GM12878 (cell line): ENCODE data around the gene ANKRD13A. TPM values are rescaled to one million over a fixed set of nuclear protein-coding genes. Genes with fewer than 3 reads are reported as not detected.

Experiments
- ATAC-seq: fragments of 200-7000 bp; cut with Tn5 transposase; 3 replicates; pipeline ENCODE4 v1.9.1; 2020; ENCODE audit warnings: mild to moderate bottlenecking, moderate library complexity
- BruUV-seq: library from RNA; stranded (reverse); fragments of 400-500 nt; replicated peaks from 2 replicates; lab custom pipeline; 2021; lab: Mats Ljungman, UMichigan
- CTCF ChIA-PET: fragments of 300-600 bp; sonication (Branson Sonifier 250); formaldehyde crosslinking; extraction: SDS; loops from one replicate; lab custom pipeline; 2021; ENCODE audit warnings: inconsistent platforms; lab: Yijun Ruan, JAX
- POLR2A ChIA-PET: fragments of 350-600 bp; formaldehyde crosslinking; extraction: SDS; loops from one replicate; lab custom pipeline; 2021; ENCODE audit warnings: inconsistent platforms; lab: Charles Lee
- RAD21 ChIA-PET: fragments of 300-600 bp; sonication (Branson Sonifier 250); formaldehyde crosslinking; loops from one replicate; lab custom pipeline; 2023; ENCODE audit warnings: antibody characterized with exemption; ENCODE audit not compliant: unreplicated experiment; lab: Charles Lee
- SMC1A ChIA-PET: fragments of 300-600 bp; sonication (Branson Sonifier 250); formaldehyde crosslinking; loops from one replicate; lab custom pipeline; 2023; ENCODE audit not compliant: unreplicated experiment, uncharacterized antibody; lab: Charles Lee
- DNase-seq: peaks from one replicate; pipeline ENCODE4 v3.0.0-alpha.2; 2011; ENCODE audit warnings: low read depth, low spot score
- FAIRE-seq: peaks from 3 replicates; lab custom pipeline; 2011; peaks lifted over from hg19 to GRCh38; lab: Jason Lieb, UNC
- H2AFZ ChIP-seq: 2 replicates; pipeline ENCODE4 v1.6.0; 2011; ENCODE audit warnings: low read depth, low read length, control low read depth; ENCODE audit not compliant: control insufficient read depth
- H3K27ac ChIP-seq: 2 replicates; pipeline ENCODE4 v1.5.1; 2011; ENCODE audit warnings: control low read depth; ENCODE audit not compliant: control insufficient read depth, insufficient read depth
- H3K27me3 ChIP-seq, 2 experiments: replicated peaks in 1 of 2; 2 replicates each; pipeline versions ENCODE4 v1.6.0 to v1.6.1; 2011; ENCODE audit warnings: low read length in 1 of 2; ENCODE audit not compliant: control insufficient read depth in 2 of 2, insufficient read depth in 2 of 2
- H3K36me3 ChIP-seq, 2 experiments: 2 replicates each; pipeline ENCODE4 v1.5.1; 2011; ENCODE audit warnings: low read length in 1 of 2; ENCODE audit not compliant: control insufficient read depth in 2 of 2, insufficient read depth in 2 of 2
- H3K4me1 ChIP-seq: 2 replicates; pipeline ENCODE4 v1.6.1; 2011; ENCODE audit warnings: mild to moderate bottlenecking, low read length, moderate library complexity, mixed read lengths; ENCODE audit not compliant: control insufficient read depth, insufficient read depth
- H3K4me2 ChIP-seq: 2 replicates; pipeline ENCODE4 v1.6.0; 2011; ENCODE audit warnings: control low read depth; ENCODE audit not compliant: control insufficient read depth, insufficient read depth
- H3K4me3 ChIP-seq: fragments of 200-600 bp; sonication (generic); 2 replicates; pipeline ENCODE4 v1.5.1; 2016
- H3K79me2 ChIP-seq: 2 replicates; pipeline ENCODE4 v1.6.0; 2011; ENCODE audit warnings: low read length; ENCODE audit not compliant: control insufficient read depth, insufficient read depth
- H3K9ac ChIP-seq: 2 replicates; pipeline ENCODE4 v1.8.0; 2011; ENCODE audit warnings: low read length, control low read depth, mixed read lengths; ENCODE audit not compliant: control insufficient read depth, insufficient read depth
- H3K9me3 ChIP-seq: replicated peaks from 3 replicates; pipeline ENCODE4 v1.5.1; 2011; ENCODE audit warnings: mild to moderate bottlenecking, low read length; ENCODE audit not compliant: control insufficient read depth, insufficient read depth
- H4K20me1 ChIP-seq: 2 replicates; pipeline ENCODE4 v1.6.0; 2011; ENCODE audit not compliant: control insufficient read depth, insufficient read depth
- BACH1 ChIP-seq: fragments of 450-650 bp; IDR thresholded peaks from 2 replicates; pipeline ENCODE4 v1.6.1; 2017; ENCODE audit warnings: mild to moderate bottlenecking, borderline replicate concordance
- E2F4 ChIP-seq: IDR thresholded peaks from 2 replicates; pipeline ENCODE4 v1.6.1; 2012; ENCODE audit warnings: low read depth, low read length, improper control_type of control experiment
- E2F8 ChIP-seq: fragments of 450-650 bp; IDR thresholded peaks from 2 replicates; pipeline ENCODE4 v1.6.1; 2018; ENCODE audit warnings: mild to moderate bottlenecking, low read depth, moderate library complexity; ENCODE audit not compliant: partially characterized antibody
- EZH2 ChIP-seq: IDR thresholded peaks from 2 replicates; pipeline ENCODE4 v1.6.1; 2012; ENCODE audit warnings: low read depth, mild to moderate bottlenecking, control low read depth, inconsistent platforms, low read length, borderline replicate concordance; ENCODE audit not compliant: control insufficient read depth
- IKZF1 ChIP-seq: fragments of 450-650 bp; conservative IDR thresholded peaks from 2 replicates; pipeline ENCODE4 v1.6.1; 2017; ENCODE audit warnings: antibody characterized with exemption, mild to moderate bottlenecking
- IRF5 ChIP-seq: fragments of 450-650 bp; IDR thresholded peaks from 2 replicates; pipeline ENCODE4 v1.6.1; 2017; ENCODE audit warnings: borderline replicate concordance
- NFIC ChIP-seq: IDR thresholded peaks from 2 replicates; pipeline ENCODE4 v1.6.1; 2012; ENCODE audit warnings: low read depth, mild to moderate bottlenecking, inconsistent platforms, low read length, moderate library complexity
- NFYA ChIP-seq: IDR thresholded peaks from 2 replicates; pipeline ENCODE4 v1.6.1; 2011; ENCODE audit warnings: low read depth, mild to moderate bottlenecking, low read length, improper control_type of control experiment, borderline replicate concordance
- PBX3 ChIP-seq: IDR thresholded peaks from 2 replicates; pipeline ENCODE4 v1.6.1; 2011; ENCODE audit warnings: mild to moderate bottlenecking, low read depth, low read length, moderate library complexity; ENCODE audit not compliant: insufficient replicate concordance
- POU2F2 ChIP-seq: IDR thresholded peaks from 3 replicates; pipeline ENCODE4 v1.6.1; 2011; ENCODE audit warnings: low read depth, mild to moderate bottlenecking, low read length, borderline replicate concordance
- RAD21 ChIP-seq: IDR thresholded peaks from 2 replicates; pipeline ENCODE4 v1.6.1; 2011; ENCODE audit warnings: mild to moderate bottlenecking, low read depth, low read length, moderate library complexity; ENCODE audit not compliant: insufficient read depth
- RELA ChIP-seq: fragments of 450-650 bp; IDR thresholded peaks from 2 replicates; pipeline ENCODE4 v1.8.0; 2014; ENCODE audit warnings: borderline replicate concordance; ENCODE audit not compliant: partially characterized antibody
- RFX5 ChIP-seq: IDR thresholded peaks from 2 replicates; pipeline ENCODE4 v1.6.1; 2011; ENCODE audit warnings: low read depth, low read length, improper control_type of control experiment
- SMAD5 ChIP-seq: IDR thresholded peaks from 2 replicates; pipeline ENCODE4 v1.6.1; 2016; ENCODE audit warnings: antibody characterized with exemption, low read depth
- SMC3 ChIP-seq: IDR thresholded peaks from 2 replicates; pipeline ENCODE4 v1.6.1; 2011; ENCODE audit warnings: low read length, improper control_type of control experiment, borderline replicate concordance
- WGBS: methylation state at CpG from one replicate; pipeline ENCODE4 v1.1.6; 2016; ENCODE audit warnings: low lambda C conversion rate; ENCODE audit not compliant: insufficient replicate concordance, insufficient coverage; ENCODE audit errors: missing lambda C conversion rate; 5-methylcytosine and 5-hydroxymethylcytosine counted together
- in situ Hi-C: fragments of 300-500 bp; cut with MboI; formaldehyde crosslinking; loops from 9 replicates; pipeline ENCODE4 v1.14.3; 2018; ENCODE audit warnings: mixed read lengths
- intact Hi-C: fragments of 100-400 bp; cut with micrococcal nuclease; formaldehyde crosslinking; loops from one replicate; pipeline ENCODE4 v1.14.2; 2022; ENCODE audit not compliant: unreplicated experiment
- polyA plus RNA-seq, 11 experiments: library from polyadenylated mRNA; depleted of rRNA in 4 of 11; unstranded in 6 of 11; stranded (reverse) in 5 of 11; fragments of >200 nt; fragmentation: Nextera tagmentation in 4 of 11; fragmentation: Illumina TruSeq in 1 of 11; extraction: Ambion mirVana in 4 of 11; extraction: Trizol in 1 of 11; gene quantifications; 1 replicate in 1 of 11; 2 replicates in 10 of 11; pipeline versions ENCODE4 v1.2.1 to v1.2.3, GENCODE V29; 2011 to 2016; ENCODE audit warnings: inconsistent platforms in 2 of 11, missing spikeins in 2 of 11, low read depth in 1 of 11
- total RNA-seq, 4 experiments: library from RNA; depleted of rRNA in 3 of 4; stranded (reverse); fragments of >200 nt in 3 of 4; fragmentation: Illumina TruSeq in 1 of 4; extraction: Trizol in 1 of 4; gene quantifications; 2 replicates each; pipeline versions ENCODE4 v1.2.1 to v1.2.3, GENCODE V29; 2013 to 2021

Gene ANKRD13A
- total and polyA plus RNA-seq, 10 of the 15 experiments (the other 5 are each of a cell fraction or from before 2014, with no cell fraction given) = 10.2 to 93.4 (median 76.5) TPM

- no peak overlapping the region for H3K9ac ChIP-seq
- RAD21 ChIA-PET = no interaction called here
- FAIRE-seq = no peak
- in situ Hi-C loops (no loop called here), intact Hi-C loops (no loop called here)
- no peaks in the 10 kb centered on the region for H4K20me1 ChIP-seq
- TF ChIP-seq E2F4 (no peak), BACH1 (no peak), NFYA (no peak), NFIC (no peak), RAD21 (no peak), PBX3 (no peak), IRF5 (no peak), SMC3 (no peak), E2F8 (no peak), EZH2 (no peak), RELA (no peak), SMAD5 (no peak), POU2F2 (no peak), RFX5 (no peak), IKZF1 (no peak)
- ATAC-seq = no peak
- DNase-seq = no peak
- H3K27ac ChIP-seq = no peak overlapping the region
- no peak overlapping the region for H3K4me2 ChIP-seq
- H3K4me3 ChIP-seq = no peak overlapping the region
- peaks cover 21% of the 10 kb centered on the region for H3K4me1 ChIP-seq
- SMC1A ChIA-PET = interaction anchor here (0.6 kb wide), 1 partner anchor 125 kb away, joined by 3 read pairs; no protein-coding TSS in a partner anchor
- H3K9me3 ChIP-seq = no peaks in the 10 kb centered on the region
- 98% methylated on average over 8 of the region's 8 CpGs for WGBS
- H3K27me3 ChIP-seq = no peaks in the 10 kb centered on the region
- H3K79me2 ChIP-seq = no peaks in the 10 kb centered on the region; the same call in 1 of the 2 replicates
- POLR2A ChIA-PET = no interaction called here
- H3K36me3 ChIP-seq = peaks cover 5 to 33% of the 10 kb centered on the region in 2 experiments
- H2AFZ ChIP-seq = no peak overlapping the region
- no TSS peak for BruUV-seq
- CTCF ChIA-PET = no interaction called here
Observed at GRCh38 chr12:109968801-109969200, 30.4 kb upstream of the ANKRD13A start.
